ENCODE data around the gene WFDC9.

- TF ChIP-seq CTCF (IDR thresholded peaks at IDR 0.05 in 2 of 3, conservative IDR thresholded peaks at IDR 0.05 in 1 of 3; ENCODE audit: borderline replicate concordance in 1 of 3, insufficient read depth in 1 of 3, low read depth in 2 of 3, low read length in 2 of 3), result peak; percentile 92 to 99 (median 97)
- no peak for TF ChIP-seq REST (IDR thresholded peaks at IDR 0.05; ENCODE audit: low read depth)
- no peak for TF ChIP-seq ELF1 (IDR thresholded peaks at IDR 0.05; ENCODE audit: borderline replicate concordance, low read depth)
- no peak for TF ChIP-seq JUND (IDR thresholded peaks at IDR 0.05)
- TF ChIP-seq FOSL1 (IDR thresholded peaks at IDR 0.05; ENCODE audit: low read depth), result no peak
- TF ChIP-seq ZBTB33 (IDR thresholded peaks at IDR 0.05; ENCODE audit: extremely low read depth, insufficient replicate concordance, low read length), result no peak
- TF ChIP-seq POLR2A (IDR thresholded peaks at IDR 0.05; ENCODE audit: borderline replicate concordance, extremely low read depth, insufficient read depth, insufficient read length), result no peak
- no peak for TF ChIP-seq POLR2AphosphoS5 (IDR thresholded peaks at IDR 0.05; ENCODE audit: low read depth, low read length)
- no peak for TF ChIP-seq EZH2phosphoT487 (IDR thresholded peaks at IDR 0.05; ENCODE audit: borderline replicate concordance)
- no peak for TF ChIP-seq SP1 (IDR thresholded peaks at IDR 0.05; ENCODE audit: low read depth)
- no peak for TF ChIP-seq EZH2 (IDR thresholded peaks at IDR 0.05)
Measured at GRCh38 chr20:45592574-45593189, 38.4 kb downstream of the WFDC9 start.

All from HCT116 (cell line).